IPS-NIHi11 (cell line): ENCODE measurements around the gene MCM3AP.
"Not testable (repeated sequence)": the region's sequence is repeated elsewhere in the genome, so short reads cannot be mapped to it uniquely, and the experiment has no call there.

Source experiments
- DNase-seq: peaks from one replicate; pipeline ENCODE4 v3.0.0; 2012; ENCODE audit warnings: mixed read lengths, low spot score

Gene MCM3AP

GRCh38 chr21:46311568-46311967 is 26.2 kb upstream of the MCM3AP start:
- DNase-seq: no peak

- not testable (repeated sequence) for DNase-seq
Measured at GRCh38 chr21:46310260-46310659, 24.8 kb upstream of the MCM3AP start.

- DNase-seq: no peak
Measured at GRCh38 chr21:46308431-46308830, 23.0 kb upstream of the MCM3AP start.

- DNase-seq: no peak
Measured at GRCh38 chr21:46307625-46308024, 22.2 kb upstream of the MCM3AP start.

GRCh38 chr21:46304955-46305354 is 19.5 kb upstream of the MCM3AP start:
- no peak for DNase-seq

GRCh38 chr21:46304437-46304836 is 19.0 kb upstream of the MCM3AP start:
- no peak for DNase-seq

GRCh38 chr21:46301759-46302158 is 16.3 kb upstream of the MCM3AP start:
- no peak for DNase-seq

GRCh38 chr21:46299167-46299566 is 13.8 kb upstream of the MCM3AP start:
- DNase-seq: no peak

GRCh38 chr21:46297338-46298271 is 12.2 kb upstream of the MCM3AP start:
- peak; percentile 54 for DNase-seq

- peak; percentile 56 for DNase-seq
Measured at GRCh38 chr21:46295996-46296752, 10.8 kb upstream of the MCM3AP start.

- DNase-seq: no peak
Measured at GRCh38 chr21:46295177-46295770, 9.9 kb upstream of the MCM3AP start.

GRCh38 chr21:46294647-46295176 is 9.3 kb upstream of the MCM3AP start:
- DNase-seq: no peak

- DNase-seq: no peak
Measured at GRCh38 chr21:46291561-46291960, 6.2 kb upstream of the MCM3AP start.

- no peak for DNase-seq
Measured at GRCh38 chr21:46289655-46290179, 4.3 kb upstream of the MCM3AP start.

GRCh38 chr21:46287541-46287940 is 2.1 kb upstream of the MCM3AP start:
- no peak for DNase-seq

GRCh38 chr21:46286648-46287002 is 1.2 kb upstream of the MCM3AP start:
- DNase-seq: no peak

- peak; percentile 95 for DNase-seq
Measured at GRCh38 chr21:46285761-46286647, 593 bp upstream of the MCM3AP start, which contains the start of gene YBEY. TSS of gene YBEY (plus strand) at chr21:46286342. CDS start at chr21:46286914, 572 bp downstream.

- DNase-seq: no peak
Measured at GRCh38 chr21:46284733-46285132, 678 bp downstream of the MCM3AP start.

- DNase-seq: no peak
Measured at GRCh38 chr21:46284077-46284644, 1.2 kb downstream of the MCM3AP start.

GRCh38 chr21:46274797-46275390 is 10.5 kb downstream of the MCM3AP start:
- DNase-seq: no peak
